H9 (cell line): ENCODE measurements around the gene LIPC. TPM values are rescaled to one million over a fixed set of nuclear protein-coding genes. Genes with fewer than 3 reads are reported as not detected.

ENCODE experiments used
- DNase-seq: peaks from one replicate; pipeline ENCODE4 v3.0.0-alpha.2; 2017
- H2AFZ ChIP-seq: one replicate; pipeline ENCODE4 v1.6.1; 2013; ENCODE audit warnings: mild to moderate bottlenecking, low read length, control low read depth, moderate library complexity
- H2AK5ac ChIP-seq: 2 replicates; pipeline ENCODE4 v1.6.1; 2013; ENCODE audit warnings: low read length, control low read depth, mixed read lengths; ENCODE audit not compliant: insufficient read length
- H2BK120ac ChIP-seq: one replicate; pipeline ENCODE4 v1.6.1; 2013; ENCODE audit warnings: low read depth, mild to moderate bottlenecking, low read length, control low read depth, inconsistent platforms; ENCODE audit not compliant: poor library complexity, severe bottlenecking
- H2BK12ac ChIP-seq: 2 replicates; pipeline ENCODE4 v1.6.1; 2013; ENCODE audit warnings: low read length, control low read depth, mixed read lengths, low read depth; ENCODE audit not compliant: insufficient read length
- H2BK15ac ChIP-seq: 2 replicates; pipeline ENCODE4 v1.6.1; 2013; ENCODE audit warnings: low read depth, low read length, control low read depth
- H2BK20ac ChIP-seq: one replicate; pipeline ENCODE4 v1.6.1; 2013; ENCODE audit warnings: low read depth, mild to moderate bottlenecking, low read length, control low read depth, inconsistent platforms; ENCODE audit not compliant: poor library complexity, severe bottlenecking
- H2BK5ac ChIP-seq: 2 replicates; pipeline ENCODE4 v1.6.1; 2013; ENCODE audit warnings: low read length, control low read depth, mixed read lengths; ENCODE audit not compliant: insufficient read length
- H3K14ac ChIP-seq: 2 replicates; pipeline ENCODE4 v1.6.1; 2013; ENCODE audit warnings: low read length, control low read depth; ENCODE audit not compliant: insufficient read depth
- H3K18ac ChIP-seq: 2 replicates; pipeline ENCODE4 v1.6.1; 2013; ENCODE audit warnings: low read depth, mild to moderate bottlenecking, mixed read lengths, low read length, control low read depth; ENCODE audit not compliant: insufficient read length
- H3K23ac ChIP-seq: 2 replicates; pipeline ENCODE4 v1.6.1; 2013; ENCODE audit warnings: low read length, control low read depth, mixed read lengths, low read depth; ENCODE audit not compliant: insufficient read length
- H3K23me2 ChIP-seq: 2 replicates; pipeline ENCODE4 v1.6.1; 2013; ENCODE audit warnings: low read depth, mild to moderate bottlenecking, mixed read lengths, low read length, control low read depth; ENCODE audit not compliant: insufficient read length, poor library complexity, severe bottlenecking
- H3K27ac ChIP-seq: 2 replicates; pipeline ENCODE4 v1.5.1; 2013; ENCODE audit warnings: low read length, control low read depth, mixed read lengths, low read depth; ENCODE audit not compliant: insufficient read length
- H3K27me3 ChIP-seq: 2 replicates; pipeline ENCODE4 v1.6.1; 2013; ENCODE audit warnings: low read length, control low read depth, inconsistent platforms; ENCODE audit not compliant: insufficient read depth
- H3K4ac ChIP-seq: 2 replicates; pipeline ENCODE4 v1.6.1; 2013; ENCODE audit warnings: low read depth, mild to moderate bottlenecking, control low read depth, inconsistent platforms, low read length, moderate library complexity
- H3K4me1 ChIP-seq: 2 replicates; pipeline ENCODE4 v1.6.1; 2013; ENCODE audit warnings: low read length, control low read depth, inconsistent platforms; ENCODE audit not compliant: insufficient read depth
- H3K4me2 ChIP-seq: 2 replicates; pipeline ENCODE4 v1.6.1; 2013; ENCODE audit warnings: low read length, control low read depth, mixed read lengths; ENCODE audit not compliant: insufficient read length, insufficient read depth
- H3K56ac ChIP-seq: 2 replicates; pipeline ENCODE4 v1.6.1; 2013; ENCODE audit warnings: low read depth, mild to moderate bottlenecking, mixed read lengths, low read length, control low read depth; ENCODE audit not compliant: insufficient read length
- H3K79me1 ChIP-seq: 2 replicates; pipeline ENCODE4 v1.6.1; 2013; ENCODE audit warnings: low read depth, mild to moderate bottlenecking, moderate library complexity, low read length, control low read depth, inconsistent platforms; ENCODE audit not compliant: insufficient read depth, poor library complexity, severe bottlenecking
- H3K79me2 ChIP-seq: 2 replicates; pipeline ENCODE4 v1.6.1; 2013; ENCODE audit warnings: low read length, control low read depth, inconsistent platforms; ENCODE audit not compliant: insufficient read depth
- H3K9ac ChIP-seq: 2 replicates; pipeline ENCODE4 v1.6.1; 2013; ENCODE audit warnings: low read length, control low read depth, mixed read lengths; ENCODE audit not compliant: insufficient read length; ENCODE audit errors: extremely low read depth
- H3K9me3 ChIP-seq: one replicate; pipeline ENCODE4 v1.6.1; 2013; ENCODE audit warnings: low read depth, low read length, inconsistent platforms; ENCODE audit not compliant: control insufficient read depth
- H3T11ph ChIP-seq: one replicate; pipeline ENCODE4 v1.6.1; 2013; ENCODE audit warnings: mild to moderate bottlenecking, low read length, control low read depth, inconsistent platforms
- H4K20me1 ChIP-seq: one replicate; pipeline ENCODE4 v1.6.1; 2013; ENCODE audit not compliant: control insufficient read depth, insufficient read length, insufficient read depth
- H4K5ac ChIP-seq: 2 replicates; pipeline ENCODE4 v1.6.1; 2013; ENCODE audit warnings: low read depth, mild to moderate bottlenecking, mixed read lengths, low read length, control low read depth; ENCODE audit not compliant: insufficient read length
- H4K8ac ChIP-seq: replicated peaks from 2 replicates; pipeline ENCODE4 v1.6.1; 2013; ENCODE audit warnings: low read length, control low read depth, mixed read lengths, low read depth; ENCODE audit not compliant: insufficient read length
- H4K91ac ChIP-seq: 2 replicates; pipeline ENCODE4 v1.6.1; 2013; ENCODE audit warnings: low read depth, mild to moderate bottlenecking, moderate library complexity, mixed read lengths, low read length, control low read depth; ENCODE audit not compliant: insufficient read length
- H3K27ac Mint-ChIP-seq, 3 experiments: 2 replicates in 2 of 3; 3 replicates in 1 of 3; pipeline ENCODE4 v1.8.0; 2020 to 2021; ENCODE audit warnings: mixed read lengths in 3 of 3, mild to moderate bottlenecking in 1 of 3, moderate library complexity in 1 of 3
- H3K27me3 Mint-ChIP-seq: 2 replicates; pipeline ENCODE4 v1.8.0; 2021; ENCODE audit warnings: low read depth, mild to moderate bottlenecking, moderate library complexity, mixed read lengths
- H3K36me3 Mint-ChIP-seq, 3 experiments: 2 replicates in 2 of 3; 3 replicates in 1 of 3; pipeline ENCODE4 v1.8.0; 2020 to 2021; ENCODE audit warnings: low read depth in 3 of 3, mixed read lengths in 3 of 3; ENCODE audit not compliant: insufficient read depth in 1 of 3
- H3K4me1 Mint-ChIP-seq, 2 experiments: 2 replicates each; pipeline ENCODE4 v1.8.0; 2020; ENCODE audit warnings: mixed read lengths in 2 of 2
- H3K4me3 Mint-ChIP-seq, 2 experiments: 2 replicates in 1 of 2; 3 replicates in 1 of 2; pipeline ENCODE4 v1.8.0; 2020 to 2021; ENCODE audit warnings: mild to moderate bottlenecking in 2 of 2, mixed read lengths in 2 of 2, moderate library complexity in 1 of 2
- H3K9me3 Mint-ChIP-seq, 2 experiments: 2 replicates in 1 of 2; 3 replicates in 1 of 2; pipeline ENCODE4 v1.8.0; 2020; ENCODE audit warnings: mild to moderate bottlenecking in 2 of 2, mixed read lengths in 2 of 2, moderate library complexity in 1 of 2
- CTCF ChIP-seq: fragments of 200-600 bp; sonication (generic); conservative IDR thresholded peaks from 3 replicates; pipeline ENCODE4 v1.8.0; 2021; ENCODE audit warnings: antibody characterized with exemption, mild to moderate bottlenecking
- WGBS: extraction: QIAGEN DNeasy Blood & Tissue Kit; methylation state at CpG from one replicate; pipeline ENCODE4 v1.1.7; 2013; ENCODE audit warnings: missing lambda C conversion rate, low lambda C conversion rate, mixed read lengths; ENCODE audit not compliant: insufficient read length; ENCODE audit errors: extremely low coverage; 5-methylcytosine and 5-hydroxymethylcytosine counted together
- total RNA-seq: library from RNA; stranded (reverse); gene quantifications from 2 replicates; pipeline ENCODE4 v1.2.1, GENCODE V29; 2021

LIPC gene
- total RNA-seq, 1 experiment from 2014 or later = not detected

- no peak overlapping the region for H2BK5ac ChIP-seq
- H2AFZ ChIP-seq = no peak overlapping the region
- Mint-ChIP-seq H3K4me1 (peaks cover 14% of the 10 kb centered on the region in 2 experiments), H3K27me3 (peaks cover 3% of the 10 kb centered on the region; the same call in 1 of the 2 replicates), H3K36me3 (no peaks in the 10 kb centered on the region), H3K9me3 (no peaks in the 10 kb centered on the region; a peak in 1 of 5 replicates), H3K27ac (no peak overlapping the region), H3K4me3 (no peak overlapping the region)
- H4K8ac ChIP-seq = no peak overlapping the region
- H3T11ph ChIP-seq = no peak overlapping the region
- TF ChIP-seq CTCF = no peak
- no peak overlapping the region for H2BK15ac ChIP-seq
- no peaks in the 10 kb centered on the region for H3K79me1 ChIP-seq
- H3K4me1 ChIP-seq = no peaks in the 10 kb centered on the region
- H3K56ac ChIP-seq = no peak overlapping the region
- no peak overlapping the region for H3K23ac ChIP-seq
- H3K9me3 ChIP-seq = no peaks in the 10 kb centered on the region
- H2BK120ac ChIP-seq = no peak overlapping the region
- no peaks in the 10 kb centered on the region for H4K20me1 ChIP-seq
- H2BK12ac ChIP-seq = no peak overlapping the region
- DNase-seq = no peak
- H3K4ac ChIP-seq = no peak overlapping the region
- no peak overlapping the region for H4K91ac ChIP-seq
- no peak overlapping the region for H2AK5ac ChIP-seq
- no peak overlapping the region for H2BK20ac ChIP-seq
- no peaks in the 10 kb centered on the region for H3K27me3 ChIP-seq
- no peak overlapping the region for H4K5ac ChIP-seq
- no peak overlapping the region for H3K9ac ChIP-seq
- no peak overlapping the region; the same call in 1 of the 2 replicates for H3K14ac ChIP-seq
- H3K23me2 ChIP-seq = no peaks in the 10 kb centered on the region
- no peak overlapping the region for H3K4me2 ChIP-seq
- no peaks in the 10 kb centered on the region for H3K79me2 ChIP-seq
- no peak overlapping the region for H3K18ac ChIP-seq
- no CpG with 5 or more reads among the region's 8 CpGs for WGBS
- H3K27ac ChIP-seq = no peak overlapping the region
Observed at GRCh38 chr15:58401991-58402649, 29.7 kb upstream of the LIPC start.
